GM21423 (cell line): ENCODE results near the gene GALNT2.

Source experiments
- ATAC-seq: cut with Tn5 transposase; IDR thresholded peaks from one replicate; pipeline ENCODE4 v1.9.1; 2021; ENCODE audit warnings: mild to moderate bottlenecking, moderate library complexity; ENCODE audit not compliant: unreplicated experiment

GALNT2 gene

DNA sequence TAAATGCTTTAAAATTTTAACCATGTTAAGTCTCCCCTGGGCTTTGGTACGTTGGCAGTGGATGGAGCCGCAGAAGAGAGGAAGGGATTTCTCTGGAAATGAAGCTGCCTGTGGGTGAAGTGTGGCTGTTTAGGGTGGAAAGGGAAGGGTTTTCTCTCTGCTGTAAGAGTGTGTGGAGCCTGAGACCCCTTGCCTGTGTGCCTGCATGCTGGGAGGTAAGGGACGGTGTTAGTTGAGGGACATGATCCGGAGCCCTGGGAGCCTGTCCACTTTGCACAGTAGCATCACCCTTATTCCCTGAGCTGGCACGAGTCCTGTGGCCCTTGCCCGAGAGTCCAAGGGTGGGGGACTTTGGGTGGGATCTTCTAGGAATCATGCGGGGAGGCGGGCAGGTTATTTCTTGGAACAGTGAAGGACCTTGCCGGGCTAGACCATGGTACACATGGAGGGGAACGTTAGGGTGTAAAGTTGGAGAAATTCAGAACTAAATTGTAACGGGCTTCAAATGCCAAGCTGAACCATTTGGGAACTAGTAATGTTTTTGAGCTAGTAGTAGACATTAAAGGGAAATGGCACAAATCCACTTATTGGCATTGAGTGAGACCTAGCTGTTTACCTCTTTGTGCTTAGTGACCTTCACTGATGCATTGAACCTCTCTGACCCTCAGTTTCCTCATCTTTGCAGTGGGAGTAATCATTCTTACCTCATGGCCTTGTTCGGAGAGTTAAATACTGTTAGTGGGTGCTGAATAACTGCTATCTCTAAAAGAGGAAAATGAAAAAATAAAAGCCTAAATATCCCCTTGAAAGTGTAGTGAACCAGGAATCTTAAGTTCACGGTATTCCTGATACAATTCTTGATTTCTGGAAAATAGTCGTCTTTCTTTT is 3.5 kb downstream of the GALNT2 start:
- ATAC-seq, result no peak

DNA sequence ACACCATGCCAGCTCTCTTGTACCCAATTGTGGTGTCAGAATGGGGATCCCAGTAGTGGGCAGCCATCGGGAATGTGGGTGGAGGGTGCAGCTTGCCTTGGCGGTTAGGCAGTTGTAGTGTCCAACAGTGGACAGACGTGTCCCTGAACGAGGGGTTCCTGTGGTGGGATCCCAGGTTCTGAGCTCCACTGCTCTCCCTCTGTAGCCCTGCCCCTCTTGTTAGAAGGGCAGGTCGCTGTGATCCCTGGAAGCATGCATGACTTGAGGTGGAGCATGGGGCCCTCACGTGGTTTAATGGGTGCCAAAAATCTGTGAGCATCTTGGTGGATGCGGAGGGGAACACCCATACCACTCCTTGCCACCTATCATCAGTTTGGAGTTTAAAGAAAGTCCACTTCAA is 4.3 kb downstream of the GALNT2 start:
- ATAC-seq, result no peak

DNA sequence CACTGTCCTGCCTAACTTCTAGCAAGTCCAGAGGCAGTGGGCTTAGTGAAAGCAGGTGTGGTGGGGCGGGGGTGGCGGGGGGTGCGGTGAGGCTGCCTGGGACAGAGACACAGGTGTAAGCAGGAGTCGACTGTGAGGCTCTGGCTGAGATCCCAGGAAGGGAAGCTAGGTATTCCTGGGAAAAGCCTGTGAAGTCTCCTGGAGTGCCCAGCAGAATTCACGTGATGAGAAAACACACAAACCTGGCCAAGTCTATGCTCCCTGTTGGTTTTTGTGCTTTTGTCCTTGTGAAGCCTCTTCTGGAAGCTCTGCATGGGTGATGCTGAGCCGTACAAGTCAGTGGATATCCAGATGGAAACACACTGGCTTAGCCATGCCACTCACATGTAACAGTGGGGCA is 5.3 kb downstream of the GALNT2 start:
- no peak for ATAC-seq

DNA sequence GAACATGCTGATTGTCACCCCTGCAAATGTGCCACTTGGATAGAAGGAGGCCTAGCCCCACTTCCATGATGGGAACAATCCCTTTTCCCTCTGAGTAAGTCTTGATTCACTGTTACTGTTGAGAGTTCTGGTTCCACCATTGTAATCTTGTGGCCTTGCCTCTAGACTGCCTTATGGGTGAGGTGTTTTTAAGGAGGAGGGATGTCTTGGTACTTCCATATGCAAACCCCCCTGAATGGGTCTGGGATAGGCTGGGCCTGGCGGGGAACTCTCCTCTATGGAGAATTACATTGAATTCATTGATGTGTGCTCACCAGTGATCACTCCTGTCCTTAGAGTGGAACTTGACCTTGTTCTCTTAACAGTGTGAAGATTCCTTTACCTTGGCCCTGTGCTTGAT is 5.8 kb downstream of the GALNT2 start:
- no peak for ATAC-seq

DNA sequence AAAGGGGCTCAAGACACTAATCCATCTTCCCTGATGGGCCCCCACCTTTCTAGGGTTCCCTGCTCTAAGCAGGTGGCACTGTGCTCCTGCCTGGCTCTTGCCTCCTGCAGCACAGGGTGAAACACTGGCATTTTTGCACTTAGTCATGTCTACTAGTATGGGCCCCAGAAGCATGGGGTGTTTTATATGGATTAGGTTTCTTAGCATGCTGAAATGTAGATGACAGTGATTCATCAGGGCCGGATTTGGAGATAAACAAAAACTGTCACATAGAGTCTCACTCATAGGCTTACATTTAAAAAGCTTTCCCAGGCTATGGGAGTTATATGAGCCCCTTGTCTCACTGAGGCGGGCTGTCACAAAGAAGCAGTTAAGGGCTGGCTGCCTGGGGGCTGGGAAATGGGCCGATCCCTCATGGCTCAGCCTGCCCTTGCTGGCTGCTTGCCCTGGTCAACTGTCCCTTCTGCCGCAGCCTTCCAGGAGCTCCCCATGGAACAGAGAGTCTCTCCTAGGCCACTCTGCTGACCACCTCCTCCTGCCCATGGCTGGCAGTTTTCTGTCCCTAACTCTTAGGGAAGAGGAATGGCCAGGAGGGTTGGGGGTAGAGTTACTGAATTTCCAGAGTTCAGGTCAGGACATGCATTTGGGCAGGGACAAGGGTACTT is 6.5 kb downstream of the GALNT2 start:
- no peak for ATAC-seq

DNA sequence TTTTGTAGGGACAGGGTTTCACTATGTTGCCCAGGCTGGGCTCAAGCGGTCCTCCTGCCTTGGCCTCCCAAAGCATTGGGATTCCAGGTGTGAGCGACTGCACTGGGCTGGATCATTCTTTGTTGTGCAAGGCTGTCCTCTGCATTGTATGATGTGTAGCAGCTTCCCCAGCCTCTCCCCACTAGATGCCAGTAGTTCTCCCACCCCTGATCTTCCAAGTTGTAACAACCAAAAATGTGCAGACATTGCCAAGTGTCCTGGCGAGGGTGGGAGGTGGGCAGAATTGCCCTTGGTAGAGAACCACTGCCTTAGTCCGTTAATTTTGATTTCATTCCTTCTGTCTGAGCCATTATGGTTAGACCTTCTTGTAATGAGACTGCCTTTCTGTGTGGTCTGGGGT is 7.2 kb downstream of the GALNT2 start:
- no peak for ATAC-seq

DNA sequence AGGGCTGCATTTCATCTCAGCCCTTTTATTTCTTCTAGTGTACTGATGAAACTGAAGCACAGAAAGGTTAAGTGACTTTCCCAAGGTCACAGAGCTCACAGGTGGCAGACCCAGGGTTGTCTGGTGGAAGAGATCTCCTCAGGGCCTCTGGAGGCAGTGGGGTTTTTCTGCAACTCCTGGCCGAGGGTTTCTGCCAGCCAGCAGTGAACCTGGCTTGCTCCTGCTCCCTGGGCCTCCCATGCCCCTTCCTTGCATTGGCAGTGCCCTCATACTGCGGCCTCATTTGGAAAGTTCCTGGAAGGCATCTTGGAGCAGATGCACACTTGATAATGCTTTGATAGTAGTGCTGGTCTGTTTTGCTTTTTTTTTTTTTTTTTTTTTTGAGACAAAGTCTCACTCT is 7.7 kb downstream of the GALNT2 start:
- no peak for ATAC-seq

DNA sequence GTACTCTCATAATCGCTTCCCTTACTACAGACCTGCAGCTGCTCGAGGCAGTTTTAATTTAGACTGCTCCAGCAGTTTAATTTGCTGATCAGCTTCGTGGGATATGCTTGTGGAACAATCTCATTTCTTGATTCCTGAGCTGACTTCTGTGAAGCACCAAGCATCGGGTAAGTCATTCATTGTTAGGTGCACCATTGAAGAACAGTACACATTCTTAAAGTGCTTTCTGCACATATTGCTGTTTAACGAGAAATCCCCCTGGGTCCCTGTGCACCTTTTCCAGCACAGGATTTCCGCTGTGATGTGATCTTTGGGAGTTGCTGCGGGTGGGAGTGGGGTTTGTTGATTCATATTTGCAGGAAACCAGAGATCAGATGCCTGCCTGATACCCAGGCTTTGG is 9.1 kb downstream of the GALNT2 start:
- no peak for ATAC-seq

DNA sequence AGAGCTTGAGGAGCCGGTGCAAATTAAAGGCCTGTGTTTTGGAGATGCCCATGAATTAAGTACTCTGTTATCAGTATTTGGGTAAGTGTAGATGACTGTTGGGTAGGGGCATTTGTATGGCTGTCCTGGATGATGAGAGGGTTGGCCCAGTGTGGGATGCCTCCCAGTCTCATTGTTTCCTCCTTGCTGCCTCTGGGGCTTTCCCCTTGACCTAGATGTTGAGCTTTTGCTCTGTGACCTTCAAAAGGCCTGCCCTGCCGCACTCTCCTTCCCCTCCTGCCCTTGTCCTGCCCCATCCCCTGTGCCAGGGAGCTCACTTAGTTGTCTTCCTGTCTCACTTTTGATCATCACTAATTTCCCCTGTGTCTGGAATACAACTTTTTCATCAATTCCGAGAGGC is 10.0 kb downstream of the GALNT2 start:
- ATAC-seq, result no peak

DNA sequence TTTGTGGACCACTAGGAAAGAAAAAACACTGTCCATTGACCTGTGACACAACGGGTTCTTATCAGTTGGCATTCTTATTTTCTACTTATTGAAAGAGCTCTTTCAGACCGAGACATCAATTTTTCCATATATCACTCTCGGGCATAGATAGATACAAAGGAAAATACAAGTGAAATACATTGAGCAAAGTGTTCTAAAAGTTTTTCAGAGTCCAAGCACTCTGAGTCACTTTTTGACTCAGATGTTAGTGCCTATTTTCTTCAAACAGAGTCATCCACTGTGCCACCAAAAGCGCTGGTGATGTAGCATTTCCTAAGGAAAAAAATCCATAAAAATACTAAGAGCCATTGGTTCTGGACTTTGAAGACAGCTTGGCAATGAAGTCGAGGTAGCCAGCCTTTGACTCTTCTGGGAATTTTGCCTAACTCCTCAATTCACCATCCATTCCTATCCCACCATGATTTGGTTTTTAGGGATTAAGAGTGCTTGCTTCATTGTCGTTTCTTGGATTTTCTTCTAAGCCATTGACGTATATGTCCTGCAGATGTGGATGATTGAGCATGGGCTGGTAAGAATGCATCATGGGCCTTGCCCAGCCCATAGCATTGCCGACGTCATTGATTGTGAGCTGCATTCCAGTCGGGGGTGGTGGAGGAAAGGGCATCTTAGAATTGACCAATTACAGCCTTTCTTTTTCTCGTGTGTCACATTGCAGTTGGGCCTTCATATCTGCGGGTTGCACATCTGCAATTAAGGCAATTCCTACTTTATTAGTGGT is 10.6 kb downstream of the GALNT2 start:
- no peak for ATAC-seq

DNA sequence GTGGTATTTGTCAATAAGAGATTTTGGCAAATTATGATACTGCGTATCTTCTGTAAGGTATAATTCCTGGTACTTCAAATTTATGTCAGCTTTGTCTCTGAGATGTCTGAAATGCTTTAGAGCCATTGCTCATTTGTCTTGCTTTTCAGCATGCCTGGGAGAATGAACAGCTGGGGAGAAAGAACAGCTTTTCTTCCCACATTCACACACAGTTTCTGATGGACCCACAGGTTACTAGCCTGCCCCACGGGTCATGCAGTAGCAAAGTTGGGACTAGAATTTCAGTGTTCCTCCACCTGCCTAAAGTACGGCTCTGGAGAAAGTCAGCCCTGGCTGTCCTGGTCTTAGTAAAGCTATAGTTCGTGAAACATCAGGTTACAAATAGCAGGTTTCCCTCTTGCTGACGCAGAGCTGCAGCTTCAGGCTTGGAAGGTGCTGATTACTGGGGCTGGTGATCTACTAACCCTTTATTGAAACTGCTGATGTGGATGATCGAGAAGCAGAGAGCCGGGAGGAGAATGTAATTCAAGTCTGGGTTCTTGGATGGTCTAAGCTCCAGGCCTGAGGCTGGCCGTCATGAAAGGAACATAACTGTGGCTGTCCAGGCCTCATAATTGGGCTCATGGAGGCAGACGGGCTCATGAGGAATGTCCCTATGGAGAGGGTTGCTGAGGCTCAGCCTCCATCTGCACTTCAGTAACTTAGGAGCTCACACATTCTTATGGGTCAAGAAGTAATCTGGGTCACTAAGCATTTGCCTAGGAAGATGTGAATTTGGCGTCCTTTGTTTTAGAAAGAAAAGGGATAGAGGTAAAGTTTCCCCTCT is 12.4 kb downstream of the GALNT2 start:
- ATAC-seq, result no peak

DNA sequence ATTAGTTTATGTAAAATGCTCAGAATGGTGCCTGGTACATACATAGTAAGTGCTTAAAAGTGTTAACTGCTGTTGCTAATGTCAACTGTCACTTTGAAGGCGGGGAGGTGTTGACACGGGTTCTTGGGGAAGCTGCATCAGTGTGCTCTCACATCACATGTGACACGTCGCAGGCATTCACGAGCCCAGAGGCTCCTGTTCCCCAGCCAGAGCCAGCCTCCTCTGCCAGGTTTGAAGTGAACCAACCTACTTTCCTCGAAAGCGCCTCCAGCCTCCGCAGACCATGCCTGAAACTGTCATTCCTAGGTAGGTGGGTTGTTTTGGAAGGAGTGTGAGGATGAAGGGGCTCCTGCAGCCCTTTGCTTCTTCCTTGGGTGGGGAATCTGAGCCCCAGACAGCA is 13.8 kb downstream of the GALNT2 start:
- no peak for ATAC-seq

DNA sequence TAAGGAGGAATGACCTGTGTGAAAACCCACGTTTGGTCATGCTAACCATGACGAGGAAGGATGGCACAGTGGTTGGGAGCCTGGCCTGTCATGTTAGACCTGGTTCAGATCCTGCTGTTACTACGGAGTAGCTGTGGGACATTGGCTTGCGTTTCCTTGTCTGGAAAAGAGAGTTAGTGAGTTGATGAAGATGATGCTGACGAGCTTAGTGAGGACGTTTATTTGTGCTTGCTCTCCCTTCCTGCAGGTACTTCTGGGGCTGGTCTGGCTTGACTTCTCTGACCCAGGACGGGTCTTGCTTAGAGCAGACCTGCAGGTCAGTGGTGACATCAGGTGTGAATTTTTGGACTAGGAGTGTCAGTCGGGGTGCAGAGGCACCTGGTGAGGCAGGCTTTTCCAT is 14.7 kb downstream of the GALNT2 start:
- no peak for ATAC-seq

DNA sequence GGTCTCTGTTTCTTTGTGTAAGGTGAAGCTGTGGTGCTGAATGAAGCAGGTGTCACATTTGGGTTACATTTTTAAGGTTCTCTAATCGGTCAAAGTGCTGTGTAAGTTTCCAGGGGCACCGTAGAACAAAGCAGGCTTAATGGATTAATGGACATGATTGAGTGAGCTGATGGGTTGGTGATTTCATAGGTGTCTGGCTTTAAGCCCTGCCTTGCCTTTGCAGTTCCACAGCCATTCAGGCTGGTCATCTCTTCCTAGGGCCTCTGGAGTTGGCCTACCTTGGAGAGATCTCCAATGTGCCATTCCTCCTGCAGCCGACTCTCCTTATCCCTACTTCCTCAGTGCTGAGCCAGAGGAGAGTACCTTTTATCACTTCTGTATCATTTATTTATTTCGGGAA is 15.2 kb downstream of the GALNT2 start:
- no peak for ATAC-seq

DNA sequence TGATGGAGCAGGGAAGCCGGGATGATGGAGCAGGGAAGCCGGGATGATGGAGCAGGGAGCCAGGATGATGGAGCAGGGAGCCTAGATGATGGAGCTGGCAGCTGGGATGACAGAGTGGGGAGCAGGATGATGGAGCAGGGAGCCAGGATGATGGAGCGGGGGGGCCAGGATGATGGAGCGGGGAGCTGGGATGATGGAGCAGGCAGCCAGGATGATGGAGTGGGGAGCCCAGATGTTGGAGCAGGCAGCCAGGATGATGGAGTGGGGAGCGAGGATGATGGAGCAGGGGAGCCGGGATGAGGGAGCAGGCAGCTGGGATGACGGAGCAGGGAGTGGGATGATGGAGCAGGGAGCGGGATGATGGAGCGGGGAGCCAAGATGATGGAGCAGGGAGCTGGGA is 16.0 kb downstream of the GALNT2 start:
- no peak for ATAC-seq

DNA sequence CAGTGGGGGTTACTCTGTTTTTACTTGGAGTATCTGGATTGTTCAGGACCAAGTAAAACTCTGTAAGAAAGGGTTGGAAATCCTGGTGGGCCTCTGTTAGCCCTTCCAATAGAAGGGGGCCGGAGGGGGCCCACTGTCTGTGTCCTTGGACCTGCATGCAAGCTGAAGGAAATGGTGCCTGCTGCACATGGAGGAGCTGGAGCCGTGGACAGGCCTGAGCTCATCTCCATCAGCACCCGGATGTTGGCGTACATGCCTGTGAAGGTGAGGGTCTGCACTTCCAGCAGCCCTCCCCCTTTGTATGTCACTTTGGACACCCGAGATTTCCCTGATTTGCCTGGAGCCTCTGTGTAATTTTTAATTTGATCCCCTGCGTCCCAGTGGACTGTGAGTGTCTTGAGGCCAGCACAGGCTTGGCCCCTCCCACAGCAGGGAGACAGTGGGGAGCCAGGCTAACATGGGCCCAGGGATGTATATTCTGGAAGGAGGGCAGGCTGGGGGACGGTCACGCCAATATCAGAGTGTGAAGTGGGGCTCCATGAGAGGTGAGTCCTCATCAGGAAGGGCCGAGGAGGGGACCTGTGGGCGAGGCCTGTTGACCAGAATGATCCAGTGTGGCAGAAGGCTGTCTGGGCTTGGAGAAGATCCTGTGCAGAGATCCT is 16.8 kb downstream of the GALNT2 start:
- ATAC-seq, result no peak

DNA sequence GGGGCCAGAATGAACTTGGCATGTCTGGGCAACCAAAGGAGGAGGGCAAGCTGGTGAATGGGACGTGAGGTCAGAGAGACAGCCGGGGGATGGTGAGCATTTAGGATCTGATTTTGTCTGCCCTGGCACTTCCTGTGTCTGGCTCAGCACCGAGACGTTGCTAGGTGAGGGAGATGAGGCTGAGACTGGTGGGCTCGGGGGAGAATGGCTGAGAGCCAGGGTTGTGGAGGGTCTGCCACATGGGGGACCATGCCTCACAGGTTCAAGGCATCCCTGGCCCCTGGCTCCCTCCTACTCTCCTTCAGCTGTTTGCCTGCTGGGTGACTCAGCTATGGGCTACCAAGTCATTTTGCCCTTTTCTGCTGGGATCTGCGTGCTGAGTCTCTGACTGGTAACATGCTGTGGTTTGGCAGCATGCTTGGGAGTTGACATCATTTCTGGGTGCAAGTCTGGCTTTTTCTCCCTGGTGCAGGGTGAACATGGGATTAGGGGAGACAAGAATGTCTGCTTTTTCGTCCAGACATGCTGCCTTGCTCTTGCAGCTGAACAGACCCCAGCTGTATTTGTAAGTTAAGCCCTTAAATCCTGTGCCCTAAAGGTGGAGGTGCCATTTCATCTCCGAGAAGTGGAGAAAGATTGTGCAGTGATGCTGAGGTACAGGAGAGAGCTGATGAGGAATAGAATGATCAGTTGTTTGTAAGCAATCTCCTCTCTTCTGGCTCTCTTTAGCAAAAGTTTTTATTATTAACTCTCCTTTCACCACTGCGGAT is 17.6 kb downstream of the GALNT2 start:
- ATAC-seq, result no peak

DNA sequence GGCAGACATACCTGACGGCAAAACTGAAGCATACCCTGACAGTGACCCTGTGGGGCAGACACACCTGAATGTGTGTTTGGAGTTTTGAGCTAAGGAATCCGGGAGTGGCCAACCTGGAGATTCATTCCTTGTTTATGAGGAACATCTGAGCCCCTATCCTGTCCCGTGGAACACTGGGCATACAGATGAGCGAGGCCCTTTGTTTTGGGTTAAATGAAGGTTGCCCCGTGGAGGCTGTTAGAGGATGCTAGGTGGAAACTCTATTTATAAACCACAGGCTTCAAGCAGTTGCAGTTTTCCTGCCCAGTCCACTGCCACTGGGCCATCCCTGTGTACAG is 18.1 kb downstream of the GALNT2 start:
- ATAC-seq, result no peak

DNA sequence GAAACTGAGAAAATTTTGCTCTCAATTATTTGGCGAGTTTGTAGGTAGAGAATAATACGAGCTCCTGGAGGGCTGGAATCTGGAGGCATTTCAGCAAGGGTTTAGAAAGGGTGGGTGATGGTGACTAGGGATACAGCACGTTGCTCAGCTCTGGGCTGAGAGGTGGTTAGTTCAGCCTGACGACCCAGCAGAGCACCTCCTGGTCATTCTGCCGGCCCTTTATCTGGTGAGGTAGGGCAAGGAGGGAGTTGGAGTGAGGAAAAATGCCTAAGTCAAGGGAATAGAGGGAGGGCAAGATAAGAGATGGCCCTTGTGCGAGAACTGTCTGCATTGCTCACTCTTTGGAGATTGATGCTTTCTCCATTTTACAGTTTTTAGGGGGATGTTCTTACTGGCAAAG is 19.1 kb downstream of the GALNT2 start:
- ATAC-seq, result no peak
